ENCODE measurements around the gene METTL17.
"Not testable (repeated sequence)": the region's sequence is repeated elsewhere in the genome, so short reads cannot be mapped to it uniquely, and the experiment has no call there.

The METTL17 gene

DNA sequence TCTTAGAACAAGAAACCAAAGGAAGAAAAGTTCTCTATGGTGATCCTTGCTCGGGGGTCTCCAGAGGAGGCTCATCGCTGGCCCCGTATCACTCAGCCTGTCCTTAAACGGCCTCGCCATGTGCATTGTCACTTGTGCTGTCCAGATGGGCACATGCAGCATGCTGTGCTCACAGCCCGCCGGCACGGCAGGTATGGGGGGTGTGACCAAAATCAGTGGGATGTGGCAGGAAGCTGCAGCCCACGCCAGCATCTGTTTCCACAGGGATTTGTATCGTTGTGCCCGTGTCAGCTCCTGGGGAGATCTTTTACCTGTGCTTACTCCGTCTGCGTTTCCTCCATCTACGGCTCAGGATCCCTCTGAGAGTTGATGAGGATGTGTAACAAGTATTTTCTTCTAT is 6.7 kb downstream of the METTL17 start:
- no peak for DNase-seq (ENCODE audit: low read depth)

DNA sequence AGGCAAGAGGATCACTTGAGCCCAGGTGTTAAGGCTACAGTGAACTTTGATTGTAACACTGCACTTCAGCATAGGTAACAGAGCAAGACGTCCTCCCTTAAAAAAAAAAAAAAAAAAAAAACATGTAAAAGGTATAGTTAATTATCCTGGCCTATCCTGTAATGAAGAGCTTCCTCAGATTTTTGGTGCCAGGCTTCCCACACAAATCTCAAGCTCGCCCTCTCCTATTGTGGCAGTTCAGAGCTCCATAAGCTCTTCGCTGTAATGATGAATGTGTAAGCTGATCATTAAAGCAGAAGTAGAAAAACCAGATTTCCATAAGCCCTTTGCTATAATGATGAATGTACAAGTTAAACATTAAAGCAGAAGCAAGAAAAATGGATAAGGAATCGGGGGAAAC is 7.3 kb downstream of the METTL17 start:
- DNase-seq (ENCODE audit: low read depth): no peak

DNA sequence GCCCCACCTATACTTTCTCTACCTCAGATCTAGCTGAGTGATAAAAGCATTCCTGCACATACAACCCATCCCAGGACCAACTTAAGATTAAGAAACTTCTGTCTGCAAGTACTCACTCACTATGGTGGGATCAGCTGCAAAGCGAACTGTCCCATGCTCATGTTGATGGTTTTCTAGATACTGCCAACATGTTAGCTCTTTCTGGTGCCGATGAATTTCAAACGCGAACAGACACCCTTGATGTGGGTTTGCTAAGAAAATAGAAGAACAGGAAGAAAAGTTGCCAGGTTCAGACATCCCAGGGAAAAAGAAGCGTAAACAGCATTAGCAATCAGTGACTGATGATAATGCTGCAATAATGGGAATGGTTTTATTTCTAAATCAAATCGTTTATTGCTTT is 7.8 kb downstream of the METTL17 start:
- DNase-seq (ENCODE audit: low read depth): no peak

DNA sequence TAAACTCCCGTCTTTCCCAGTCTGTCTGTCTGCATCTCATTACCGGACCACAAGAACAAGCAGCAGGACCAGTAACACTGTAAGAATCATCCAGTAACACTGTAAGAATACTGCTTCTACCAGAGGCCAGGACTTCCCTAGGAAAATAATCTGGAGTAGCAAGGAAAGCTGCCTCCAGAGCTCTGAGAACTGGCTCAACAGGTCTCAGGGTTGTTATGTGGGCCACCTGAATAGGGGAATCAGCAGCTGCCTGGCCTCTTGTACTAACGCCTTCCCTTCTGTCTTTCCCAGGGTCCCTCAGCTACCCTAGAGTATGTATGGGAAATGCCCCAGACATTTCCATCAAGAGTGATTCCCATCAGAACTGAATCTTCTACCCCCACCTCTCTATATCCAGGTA is 8.4 kb downstream of the METTL17 start:
- DNase-seq (ENCODE audit: low read depth): no peak

DNA sequence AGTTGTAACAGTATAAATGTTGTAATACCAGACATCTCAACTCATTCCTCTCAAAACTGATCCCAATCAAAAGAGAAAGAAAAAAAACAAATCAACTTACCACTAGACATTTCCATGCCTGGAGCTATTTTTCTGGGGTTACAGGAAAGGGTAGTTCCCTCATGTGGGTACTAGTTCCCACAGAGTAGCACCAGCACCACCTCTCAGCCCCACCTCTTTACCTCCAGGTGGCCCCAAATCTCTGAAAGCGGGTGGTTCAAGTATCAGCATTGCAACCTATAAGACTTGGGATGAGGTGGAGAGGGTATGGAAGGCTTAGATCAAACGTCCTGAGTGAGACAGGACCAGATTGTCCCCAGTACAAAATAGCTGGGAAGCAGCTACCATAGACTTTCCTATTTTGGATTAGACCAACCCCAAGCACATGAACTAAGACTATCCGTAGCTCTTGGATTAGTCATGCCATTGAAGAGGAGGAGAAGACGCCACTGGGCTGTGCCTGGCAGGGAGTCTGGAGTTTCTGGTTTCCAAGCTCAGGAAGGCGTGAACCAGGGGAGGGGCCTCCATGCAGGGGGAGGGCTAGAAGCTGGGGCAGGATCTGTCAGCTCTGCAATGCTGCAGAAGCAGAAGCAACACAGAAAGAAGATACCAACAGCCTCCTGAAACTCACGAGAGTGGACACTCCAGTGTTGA is 9.0 kb downstream of the METTL17 start, which contains the start of gene SLC39A2:
SLC39A2 (plus strand) TSS at position 620 of the 693 bp plus-strand sequence. CDS start 154 bp downstream, outside the sequence.
- DNase-seq (ENCODE audit: low read depth): no peak

DNA sequence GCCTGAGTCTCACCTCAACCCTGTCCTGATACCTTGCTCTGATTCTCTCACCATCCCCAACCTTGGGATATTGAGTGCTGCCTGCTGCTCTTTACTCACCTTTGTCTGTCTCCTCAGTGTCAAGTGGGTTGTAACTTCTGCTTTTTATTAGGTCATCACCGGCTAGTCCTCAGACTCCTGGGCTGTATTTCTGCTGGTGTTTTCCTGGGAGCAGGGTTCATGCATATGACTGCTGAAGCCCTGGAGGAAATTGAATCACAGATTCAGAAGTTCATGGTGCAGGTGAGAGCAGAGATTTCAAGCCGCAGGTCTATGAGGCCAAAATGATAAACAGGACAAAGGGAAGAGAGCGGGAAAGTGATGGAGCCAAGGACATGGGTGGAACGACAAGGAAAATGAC is 9.8 kb downstream of the METTL17 start:
- DNase-seq (ENCODE audit: low read depth): no peak

DNA sequence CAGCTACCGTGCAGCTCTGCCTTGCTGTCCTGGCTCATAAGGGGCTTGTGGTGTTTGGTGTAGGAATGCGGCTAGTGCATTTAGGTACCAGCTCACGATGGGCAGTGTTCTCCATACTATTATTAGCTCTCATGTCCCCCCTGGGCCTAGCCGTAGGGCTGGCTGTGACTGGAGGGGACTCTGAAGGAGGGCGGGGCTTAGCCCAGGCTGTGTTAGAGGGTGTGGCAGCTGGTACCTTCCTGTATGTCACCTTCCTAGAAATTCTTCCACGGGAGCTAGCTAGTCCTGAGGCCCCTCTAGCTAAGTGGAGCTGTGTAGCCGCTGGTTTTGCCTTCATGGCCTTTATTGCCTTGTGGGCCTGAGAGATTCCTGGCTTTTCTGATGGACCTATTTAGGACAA is 11.4 kb downstream of the METTL17 start:
- no peak for DNase-seq (ENCODE audit: low read depth)

DNA sequence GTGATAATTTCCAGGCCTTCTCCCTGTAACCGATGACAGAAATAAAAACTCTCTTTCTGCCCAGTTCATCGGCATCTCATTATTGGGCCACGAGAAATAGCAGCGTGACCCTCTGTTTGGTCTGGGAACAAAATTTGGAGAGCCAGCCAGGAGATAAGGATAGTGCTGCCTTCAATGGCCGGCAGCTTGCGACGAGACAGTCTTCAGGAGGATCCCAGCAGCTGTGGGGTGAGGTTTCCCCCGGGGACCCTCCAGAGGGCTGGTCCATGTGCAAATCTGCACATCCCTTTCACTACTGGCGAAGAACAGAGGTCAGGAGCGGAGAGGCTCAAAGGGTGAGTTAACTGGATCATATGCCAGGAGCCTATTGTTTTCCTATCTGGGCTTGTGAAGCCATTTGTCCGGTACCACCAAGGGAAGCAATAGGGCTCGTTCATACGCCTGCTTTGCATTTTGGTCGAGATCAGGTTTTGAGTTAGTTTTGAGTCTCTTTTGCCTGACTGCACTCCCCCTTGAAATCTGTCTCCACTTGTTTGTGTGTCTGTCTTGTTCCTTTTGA is 14.1 kb downstream of the METTL17 start:
- no peak for DNase-seq (ENCODE audit: low read depth)

DNA sequence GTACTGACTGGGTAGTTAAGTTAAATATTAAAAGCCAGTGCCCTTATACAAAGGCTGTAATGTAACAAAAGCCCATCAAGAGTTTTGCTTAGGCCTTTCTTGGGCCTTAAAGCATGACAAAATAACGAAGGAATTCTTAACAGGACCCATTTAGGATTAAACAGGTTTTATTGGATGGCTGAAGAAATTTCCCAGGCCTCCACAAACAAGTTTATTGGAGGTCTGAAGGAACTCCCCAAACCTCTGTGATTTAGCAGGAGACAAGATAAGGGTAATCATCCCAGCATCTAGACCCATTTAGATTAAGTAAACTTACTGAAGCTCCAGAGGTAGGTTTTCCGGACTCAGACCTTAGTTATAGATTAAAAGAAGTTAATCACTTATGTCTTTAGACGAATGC is 19.9 kb downstream of the METTL17 start:
- not testable (repeated sequence) for DNase-seq (ENCODE audit: low read depth)

DNA sequence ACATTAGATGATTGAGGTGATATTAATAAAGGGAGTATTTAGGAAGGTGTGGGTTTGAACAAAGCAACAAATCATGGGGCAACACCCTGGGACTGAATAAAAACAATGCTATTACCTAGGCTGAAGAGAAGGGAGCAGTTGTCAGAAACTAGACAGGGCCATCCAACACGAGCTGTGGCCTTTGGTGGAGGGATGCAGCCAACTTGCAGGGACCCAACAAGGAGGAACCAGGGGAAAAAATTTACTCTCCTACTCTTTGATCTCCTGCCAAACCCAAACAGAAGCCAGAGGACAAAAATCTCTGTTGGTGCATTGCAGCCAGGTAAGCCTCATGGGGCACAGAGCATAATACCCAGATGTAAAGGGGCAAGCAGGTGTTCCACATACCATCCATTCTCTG is 21.4 kb downstream of the METTL17 start:
- DNase-seq (ENCODE audit: low read depth): no peak

DNA sequence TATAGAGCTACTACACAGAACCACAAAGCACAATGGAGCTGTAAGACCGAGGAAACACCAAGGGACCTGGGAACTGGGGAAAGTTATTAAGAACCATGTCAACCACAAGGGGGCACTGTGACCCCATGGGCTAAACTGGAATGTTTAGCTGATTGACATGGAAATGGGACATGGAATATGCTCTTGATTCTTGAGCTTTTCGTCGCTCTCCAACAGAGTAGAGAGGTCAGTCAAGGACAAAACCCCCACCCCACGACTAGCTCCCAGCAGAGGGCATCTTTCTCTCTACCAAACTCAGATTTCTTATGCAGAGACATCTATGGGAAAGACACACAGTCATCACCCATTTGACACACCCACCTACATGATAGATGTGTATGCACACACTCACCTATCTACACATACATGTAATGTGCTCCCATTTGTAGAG is 25.0 kb downstream of the METTL17 start:
- DNase-seq (ENCODE audit: low read depth): peak; percentile 64

DNA sequence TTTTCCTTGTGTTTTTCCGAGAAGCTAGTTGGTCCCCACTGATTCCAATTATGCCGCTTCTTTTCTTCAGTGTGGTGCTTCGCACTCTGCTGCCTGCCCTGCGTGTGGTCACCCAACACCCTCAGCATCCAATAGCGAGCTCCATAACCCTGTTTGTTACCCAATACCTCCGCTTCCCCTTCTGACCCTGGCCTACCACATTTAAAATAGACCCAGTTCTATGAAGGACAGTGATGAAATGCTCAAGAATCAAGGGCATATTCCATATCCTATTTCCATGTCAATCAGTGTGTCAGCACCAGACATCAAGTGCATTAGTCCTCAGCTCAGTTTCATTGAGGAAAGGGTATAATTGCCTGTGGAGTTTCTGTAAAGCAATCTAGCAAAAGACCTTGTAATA is 25.5 kb downstream of the METTL17 start:
- DNase-seq (ENCODE audit: low read depth): no peak

DNA sequence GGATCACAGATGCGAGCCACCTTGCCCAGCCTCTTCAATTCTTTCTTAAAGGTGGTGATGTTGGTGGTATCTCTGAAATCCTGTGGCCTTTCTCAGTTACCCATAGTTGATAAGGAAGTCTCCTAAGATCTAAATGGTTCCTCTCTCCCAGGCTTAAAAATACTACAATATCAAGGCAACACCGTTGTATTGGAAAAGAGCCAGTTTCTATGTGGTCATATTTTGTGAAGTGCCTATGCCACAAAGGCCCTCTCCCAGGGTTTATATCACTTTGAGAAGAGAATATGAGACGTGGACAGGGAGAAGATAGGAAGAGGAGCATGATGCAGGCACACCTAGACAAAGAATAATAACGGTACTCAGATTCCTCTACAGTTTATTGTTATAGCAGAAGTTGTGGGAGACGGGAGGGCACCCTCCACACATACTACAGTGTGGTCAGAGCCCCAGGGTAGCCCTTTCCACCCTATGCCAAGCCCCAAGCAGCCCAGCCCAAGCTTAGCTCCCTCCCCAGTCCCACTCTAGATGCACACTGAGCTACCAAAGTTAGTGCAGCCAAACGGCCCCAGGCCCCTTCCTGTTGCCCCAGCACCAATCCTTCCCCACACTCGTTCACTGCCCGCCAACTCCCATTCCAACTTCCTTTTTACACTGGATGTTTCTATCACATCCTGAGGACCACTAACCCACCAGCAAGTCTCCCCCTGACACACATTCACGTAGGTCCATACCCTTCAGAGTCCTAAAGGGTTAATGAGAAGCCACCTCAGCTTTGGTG is 26.8 kb downstream of the METTL17 start:
- DNase-seq (ENCODE audit: low read depth): no peak

DNA sequence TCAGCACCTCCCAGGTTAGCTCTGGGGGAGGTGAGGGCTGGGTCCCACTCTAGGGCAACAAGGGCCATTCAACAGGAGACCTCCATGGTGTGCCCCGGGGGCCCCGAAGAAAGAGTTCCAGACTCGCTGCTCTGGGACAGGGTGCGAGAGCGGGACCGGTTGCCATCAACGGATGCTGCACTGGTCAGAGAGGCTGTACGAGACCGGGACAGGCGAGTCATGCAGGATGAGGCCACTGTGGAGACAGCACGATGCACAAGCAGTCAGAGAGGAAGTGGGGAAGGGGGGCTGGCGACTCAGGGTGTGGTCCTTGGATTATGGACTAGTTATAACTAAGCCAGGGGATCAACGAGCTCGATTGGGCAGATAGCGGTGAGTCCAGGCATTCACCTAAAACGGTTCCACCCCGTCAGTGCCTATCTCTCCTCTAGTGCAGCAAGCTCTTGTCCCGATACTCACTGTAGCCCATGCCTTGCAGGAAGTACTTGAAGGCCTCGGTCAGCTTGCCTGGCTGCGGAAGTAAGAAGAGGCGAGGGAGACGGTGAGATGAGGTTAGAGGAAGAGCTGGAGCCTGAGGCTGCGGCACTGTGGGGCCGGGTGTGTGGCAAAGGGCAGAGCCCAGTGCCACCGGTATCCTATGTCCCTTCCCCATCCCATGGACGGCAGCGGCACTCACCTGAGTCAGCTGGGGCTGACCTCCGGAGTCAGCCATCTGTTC is 27.9 kb downstream of the METTL17 start:
- DNase-seq (ENCODE audit: low read depth): no peak

DNA sequence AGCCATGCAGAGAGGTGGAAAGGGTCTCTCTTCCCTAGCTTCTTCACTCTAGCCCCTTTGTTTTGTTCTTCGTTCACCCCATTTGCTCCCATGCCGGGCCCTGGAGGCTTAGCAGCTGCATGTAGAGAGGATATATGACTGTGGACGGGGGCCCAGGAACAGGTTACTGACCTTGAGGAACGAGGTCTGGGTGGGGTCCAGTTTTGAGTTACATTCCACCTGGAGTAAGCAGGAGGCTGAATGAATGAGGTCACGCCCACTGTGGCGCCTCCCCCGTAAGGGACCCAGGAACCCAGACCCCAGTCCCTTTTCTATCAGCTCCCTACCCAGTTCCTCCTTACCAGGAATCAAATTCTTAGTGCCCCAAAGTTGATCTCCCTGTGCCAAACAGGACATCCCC is 28.5 kb downstream of the METTL17 start:
- DNase-seq (ENCODE audit: low read depth): no peak

DNA sequence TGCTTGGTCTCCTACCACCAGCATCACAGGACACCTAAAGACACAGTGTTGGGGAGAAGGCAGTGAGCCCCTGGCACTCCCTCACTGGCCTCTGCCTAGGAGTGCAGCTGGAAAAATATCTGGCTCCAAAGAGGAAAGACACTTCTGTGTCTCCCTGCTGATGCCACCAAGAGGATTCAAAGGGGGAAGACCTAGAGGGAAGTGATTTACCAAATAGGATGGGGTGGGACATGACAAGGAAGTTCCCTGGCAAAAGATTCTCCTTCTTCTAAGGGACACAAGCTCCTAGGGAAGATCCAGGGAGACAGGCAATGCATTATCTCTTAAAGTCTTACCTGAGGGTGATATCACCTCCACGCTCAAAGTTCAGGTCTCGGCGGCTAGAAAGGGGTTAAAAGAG is 29.0 kb downstream of the METTL17 start:
- no peak for DNase-seq (ENCODE audit: low read depth)

DNA sequence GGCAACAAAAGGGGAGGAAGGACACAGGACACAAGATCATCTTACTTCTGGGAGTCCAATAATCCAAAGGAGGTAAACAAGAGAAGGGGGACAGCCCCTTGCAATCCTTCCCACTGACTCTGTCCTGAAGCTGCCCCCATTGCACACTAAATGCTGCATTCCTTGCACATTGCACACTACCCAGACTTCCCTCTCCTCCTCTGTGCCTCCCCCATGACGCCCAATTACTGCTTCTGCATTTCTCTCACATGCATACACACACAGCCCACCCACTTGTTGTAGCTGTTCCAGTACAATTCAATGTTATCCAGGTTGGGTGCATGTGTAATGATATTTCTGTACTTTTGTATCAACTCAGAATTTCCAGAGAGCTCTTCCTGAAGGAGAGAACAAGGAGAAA is 29.6 kb downstream of the METTL17 start:
- DNase-seq (ENCODE audit: low read depth): no peak

DNA sequence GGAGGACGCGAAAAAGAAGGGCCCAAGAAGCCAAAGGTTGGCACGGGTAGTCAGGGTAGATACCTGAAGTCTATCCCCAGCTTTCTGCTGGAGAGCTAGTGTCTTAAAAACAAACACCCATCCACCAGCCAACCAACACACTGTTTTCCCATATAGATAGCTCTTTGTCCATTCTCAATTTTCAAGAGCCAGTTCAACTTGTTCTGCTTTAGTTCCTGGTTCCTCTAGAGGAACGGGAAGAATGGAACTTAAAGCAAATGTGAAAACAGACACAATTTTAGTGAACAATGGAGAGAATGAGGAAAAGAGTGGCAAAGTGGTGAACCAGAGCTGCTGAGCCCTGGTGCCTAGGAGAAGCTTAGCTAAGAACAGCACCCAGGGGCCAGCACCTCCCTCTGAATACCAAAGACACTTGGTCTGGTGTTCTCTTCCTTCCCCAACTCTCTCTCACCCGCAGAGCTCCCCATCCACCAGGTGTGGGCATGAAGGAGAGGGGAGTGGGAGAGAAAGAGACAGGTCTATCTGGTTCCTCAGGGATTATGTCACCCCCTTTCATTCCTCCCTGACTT is 31.3 kb downstream of the METTL17 start:
- DNase-seq (ENCODE audit: low read depth): no peak

DNA sequence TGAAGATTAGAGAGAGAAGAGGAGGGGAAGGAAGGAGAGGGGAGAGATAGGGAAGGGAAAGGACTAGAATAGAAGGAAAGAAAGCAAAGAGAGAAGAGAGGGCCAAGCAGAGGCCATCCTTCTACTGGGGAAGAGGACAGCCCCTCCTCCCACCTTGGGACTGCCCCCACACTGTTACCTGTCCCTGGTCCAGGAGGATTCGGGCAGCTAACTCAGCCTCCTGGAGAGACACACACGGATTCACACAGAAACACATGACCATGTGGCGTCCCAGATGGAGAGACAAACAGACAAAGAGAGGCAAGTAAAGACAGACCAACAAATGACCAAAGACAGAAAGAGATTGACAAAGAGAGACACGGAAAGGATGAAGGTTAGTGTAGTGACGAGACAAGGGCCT is 32.9 kb downstream of the METTL17 start:
- no peak for DNase-seq (ENCODE audit: low read depth)

DNA sequence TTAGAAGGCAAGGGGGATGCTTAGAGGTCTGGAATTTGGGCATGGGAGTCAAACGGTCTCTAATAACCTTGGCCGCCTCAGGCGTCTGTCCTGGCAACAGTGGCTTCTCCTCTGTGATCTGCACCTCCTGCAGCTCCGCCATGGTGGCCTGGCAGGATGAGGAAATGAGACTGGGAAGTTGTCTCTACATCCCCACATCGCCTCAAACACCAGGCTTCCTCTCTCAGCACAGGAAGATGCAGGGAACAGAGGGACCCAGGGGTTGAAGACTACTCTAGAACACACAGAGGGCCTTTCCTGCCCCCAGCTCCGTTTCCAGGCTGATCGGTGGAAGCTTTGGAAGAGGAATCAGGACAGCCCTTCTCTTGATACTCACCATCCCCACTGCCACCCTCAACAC is 33.4 kb downstream of the METTL17 start:
- no peak for DNase-seq (ENCODE audit: low read depth)

DNA sequence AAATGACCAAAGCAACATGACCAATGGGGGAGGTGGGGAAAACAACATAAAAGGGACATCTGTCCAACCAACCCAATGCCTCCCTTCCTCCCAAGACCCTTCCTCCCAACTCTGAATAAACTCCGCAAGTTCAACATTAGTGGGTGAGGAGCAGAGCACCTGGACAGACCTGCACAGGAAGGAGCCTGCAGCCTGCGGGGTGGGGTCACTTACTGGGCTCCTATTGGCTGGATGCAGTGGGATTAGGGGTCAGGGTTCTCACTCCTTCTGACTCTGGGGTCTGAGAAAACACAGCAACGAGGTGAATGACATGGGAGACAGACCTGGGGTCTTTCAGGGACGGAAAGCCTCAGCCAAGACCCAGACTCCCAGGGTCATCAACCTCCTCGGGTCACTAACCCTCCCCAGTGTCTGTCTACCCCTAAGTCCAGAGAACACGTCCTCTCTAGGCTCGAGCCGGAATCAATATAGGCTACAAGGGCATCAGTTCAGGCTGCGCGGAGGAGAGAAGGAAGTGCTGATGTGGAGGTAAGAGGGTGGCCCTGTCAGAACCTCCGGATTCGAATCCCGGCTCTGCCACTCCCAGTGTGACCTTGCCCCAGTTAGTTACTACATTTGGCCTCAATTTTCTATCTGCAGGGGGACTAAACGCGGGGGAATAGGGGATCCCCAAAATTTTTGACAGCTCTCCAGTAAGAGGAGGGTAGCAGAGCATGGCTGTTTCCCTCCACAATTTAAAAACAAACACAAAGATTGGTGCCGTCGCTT is 34.2 kb downstream of the METTL17 start:
- DNase-seq (ENCODE audit: low read depth): no peak
